ENCODE measurements around the gene SMOC2.

Gene SMOC2

DNA sequence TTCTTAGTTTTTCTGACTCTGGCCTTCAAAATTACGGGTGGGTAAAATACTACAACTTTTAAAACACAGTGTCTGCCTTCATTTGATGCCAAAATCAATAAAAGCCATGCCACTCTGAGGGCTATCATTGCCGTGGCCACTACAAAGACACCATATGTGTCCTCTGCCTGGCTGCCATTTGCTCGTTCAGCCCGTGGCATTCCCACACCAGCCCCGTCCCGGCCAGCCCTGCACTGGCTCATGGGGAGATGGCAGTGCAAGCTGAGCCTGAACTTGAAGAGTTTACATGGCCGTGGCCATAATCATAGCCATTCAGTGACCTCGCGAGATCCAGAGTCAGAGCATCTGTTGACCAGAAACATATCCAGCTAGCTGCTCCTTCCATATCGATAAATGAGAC is 79.2 kb downstream of the SMOC2 start:
- H3K4me3 Mint-ChIP-seq = no peak overlapping the region
- H3K9me3 Mint-ChIP-seq = no peaks in the 10 kb centered on the region
- H3K4me1 Mint-ChIP-seq (ENCODE audit: low read depth) = no peaks in the 10 kb centered on the region
- no peaks in the 10 kb centered on the region for H3K36me3 Mint-ChIP-seq (ENCODE audit: low read depth)
- H3K27ac Mint-ChIP-seq = no peak overlapping the region
- DNase-seq = no peak
- peaks cover 3% of the 10 kb centered on the region for H3K27me3 Mint-ChIP-seq

DNA sequence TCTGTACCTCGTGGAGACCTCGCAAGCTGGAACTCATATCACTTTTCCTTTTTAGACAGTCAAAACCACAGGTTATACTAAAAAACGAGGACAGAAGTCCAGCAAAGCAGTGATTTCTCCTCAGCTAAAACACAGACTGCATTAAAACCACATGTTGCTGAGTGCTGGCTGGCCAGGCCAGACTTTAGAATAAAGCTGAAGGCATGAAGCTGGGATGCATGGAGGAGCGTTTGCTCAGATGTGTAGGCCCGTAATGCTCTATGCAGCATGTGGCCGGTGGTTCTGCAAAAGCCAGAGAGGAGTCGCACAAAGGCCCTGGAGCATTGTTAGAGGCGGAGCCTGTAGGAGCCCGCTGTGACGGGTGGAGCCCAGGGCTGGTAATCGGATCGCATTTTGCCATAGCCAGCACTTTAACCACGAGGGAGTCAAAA is 83.6 kb downstream of the SMOC2 start:
- Mint-ChIP-seq H3K9me3 (no peaks in the 10 kb centered on the region), H3K36me3 (ENCODE audit: low read depth) (no peaks in the 10 kb centered on the region), H3K4me1 (ENCODE audit: low read depth) (no peaks in the 10 kb centered on the region), H3K27ac (no peak overlapping the region), H3K27me3 (peaks cover 3% of the 10 kb centered on the region), H3K4me3 (no peak overlapping the region)
- no peak for DNase-seq

DNA sequence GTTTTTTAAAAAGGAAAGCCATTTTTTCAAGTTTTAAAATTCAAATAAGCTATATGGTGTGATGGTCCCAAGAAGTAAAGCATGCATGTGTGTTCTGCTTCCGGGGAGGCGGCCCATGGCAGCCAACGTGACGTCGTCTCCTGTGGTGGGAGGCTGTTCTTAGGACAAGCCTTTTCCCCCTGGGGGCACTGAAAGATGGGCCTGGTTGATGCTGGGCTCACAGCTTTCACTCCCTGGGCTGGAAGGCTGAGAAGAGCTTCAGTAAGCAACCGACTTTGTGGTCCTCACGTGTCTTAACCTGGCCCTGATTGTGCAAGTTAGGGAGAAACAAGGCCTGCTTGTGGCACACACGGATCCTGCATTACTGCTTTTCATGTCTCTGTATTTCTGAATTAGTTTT is 84.1 kb downstream of the SMOC2 start:
- Mint-ChIP-seq H3K36me3 (ENCODE audit: low read depth) (no peaks in the 10 kb centered on the region), H3K27me3 (peaks cover 3% of the 10 kb centered on the region), H3K4me3 (no peak overlapping the region), H3K27ac (no peak overlapping the region), H3K9me3 (no peaks in the 10 kb centered on the region), H3K4me1 (ENCODE audit: low read depth) (no peaks in the 10 kb centered on the region)
- DNase-seq = no peak

DNA sequence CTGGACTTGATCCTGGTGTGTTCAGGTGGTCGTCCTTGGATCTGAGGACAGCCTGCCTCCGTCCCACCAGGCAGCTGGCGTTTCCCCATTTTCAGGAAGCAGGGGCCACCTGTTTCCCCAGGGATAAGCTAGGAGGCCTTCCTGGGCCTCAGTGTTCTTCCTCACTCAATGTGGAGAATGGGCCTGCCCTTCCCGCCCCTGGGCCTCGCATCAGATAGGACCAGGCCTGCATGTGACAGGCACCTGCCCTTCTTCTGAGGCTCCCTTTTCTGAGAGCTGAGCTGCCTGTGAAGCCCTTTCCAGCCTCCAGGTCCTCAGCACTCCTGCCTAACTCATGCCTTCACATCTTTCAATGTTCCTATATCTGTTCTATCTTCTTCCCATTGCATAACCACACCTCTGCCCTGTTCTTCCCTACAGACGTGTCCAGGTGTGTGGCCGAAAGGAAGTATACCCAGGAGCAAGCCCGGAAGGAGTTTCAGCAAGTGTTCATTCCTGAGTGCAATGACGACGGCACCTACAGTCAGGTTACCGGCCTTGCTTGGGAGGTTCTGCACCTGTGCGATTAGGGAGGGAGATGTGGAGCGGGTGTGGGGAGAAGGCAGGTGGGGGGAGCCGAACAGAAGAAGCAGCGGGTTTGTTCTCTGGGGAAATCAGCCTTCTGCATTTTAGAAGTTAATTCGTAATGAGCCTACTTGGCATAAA is 85.1 kb downstream of the SMOC2 start:
- Mint-ChIP-seq H3K27ac (no peak overlapping the region), H3K27me3 (peaks cover 3% of the 10 kb centered on the region), H3K4me3 (no peak overlapping the region), H3K4me1 (ENCODE audit: low read depth) (no peaks in the 10 kb centered on the region), H3K9me3 (no peaks in the 10 kb centered on the region), H3K36me3 (ENCODE audit: low read depth) (no peaks in the 10 kb centered on the region)
- DNase-seq = no peak

DNA sequence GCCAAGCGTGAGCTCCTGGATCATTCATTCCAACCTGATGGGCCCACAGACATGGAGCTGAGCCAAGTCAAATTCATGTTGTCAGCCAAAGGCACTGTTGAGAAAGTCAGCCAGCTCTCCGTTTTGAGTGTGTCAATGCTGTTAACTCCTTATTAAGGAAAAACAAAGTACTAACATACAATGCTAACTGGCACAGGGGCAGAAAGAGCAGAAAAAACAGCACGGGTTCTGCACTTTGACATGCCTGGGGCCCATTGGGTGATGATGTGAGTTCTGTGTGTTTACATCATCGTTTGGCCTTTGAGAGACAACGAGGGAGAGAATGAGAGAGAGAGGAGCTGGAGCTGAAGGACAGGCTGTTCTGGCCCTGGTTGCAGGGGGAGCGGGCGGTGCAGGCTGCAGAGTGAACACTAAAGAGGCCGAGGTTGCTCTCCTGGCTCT is 85.9 kb downstream of the SMOC2 start:
- no peak overlapping the region for H3K4me3 Mint-ChIP-seq
- H3K9me3 Mint-ChIP-seq = no peaks in the 10 kb centered on the region
- no peak overlapping the region for H3K27ac Mint-ChIP-seq
- peaks cover 3% of the 10 kb centered on the region for H3K27me3 Mint-ChIP-seq
- no peak for DNase-seq
- no peaks in the 10 kb centered on the region for H3K4me1 Mint-ChIP-seq (ENCODE audit: low read depth)
- no peaks in the 10 kb centered on the region for H3K36me3 Mint-ChIP-seq (ENCODE audit: low read depth)

DNA sequence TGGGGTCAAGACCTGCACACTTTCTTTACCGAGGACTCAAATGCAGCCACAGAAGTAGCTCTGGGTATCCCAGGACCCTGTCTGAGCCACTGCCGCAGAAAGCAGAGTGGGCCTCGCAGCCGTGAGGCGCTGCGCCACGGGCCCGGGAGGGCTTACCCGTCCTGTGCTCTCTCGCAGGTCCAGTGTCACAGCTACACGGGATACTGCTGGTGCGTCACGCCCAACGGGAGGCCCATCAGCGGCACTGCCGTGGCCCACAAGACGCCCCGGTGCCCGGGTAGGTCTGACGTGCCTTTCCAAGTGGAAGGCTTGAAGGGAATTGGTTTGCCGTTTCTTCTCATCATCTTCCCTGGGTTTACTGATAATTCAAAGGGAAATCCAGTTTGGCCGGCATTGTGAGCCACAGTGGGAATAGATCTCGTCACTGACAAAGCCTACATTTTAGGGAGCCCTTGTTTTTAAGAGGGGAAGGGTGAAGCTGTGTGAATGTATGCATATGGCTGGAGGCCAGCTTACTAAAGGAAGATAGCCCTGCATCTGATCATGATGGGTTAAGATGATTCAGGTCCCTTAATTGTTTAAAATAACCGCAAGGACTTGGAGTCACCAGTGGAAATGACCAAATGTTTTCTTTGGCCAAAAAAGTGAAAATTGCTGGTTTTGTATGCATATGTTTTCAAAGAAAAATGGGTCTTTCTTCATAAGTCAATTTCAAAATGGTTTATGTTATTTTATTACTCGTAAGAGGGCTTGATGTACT is 86.6 kb downstream of the SMOC2 start:
- H3K27ac Mint-ChIP-seq = no peak overlapping the region
- H3K4me3 Mint-ChIP-seq = no peak overlapping the region
- no peaks in the 10 kb centered on the region for H3K36me3 Mint-ChIP-seq (ENCODE audit: low read depth)
- H3K4me1 Mint-ChIP-seq (ENCODE audit: low read depth) = no peaks in the 10 kb centered on the region
- peaks cover 2% of the 10 kb centered on the region for H3K27me3 Mint-ChIP-seq
- DNase-seq = no peak
- H3K9me3 Mint-ChIP-seq = no peaks in the 10 kb centered on the region

DNA sequence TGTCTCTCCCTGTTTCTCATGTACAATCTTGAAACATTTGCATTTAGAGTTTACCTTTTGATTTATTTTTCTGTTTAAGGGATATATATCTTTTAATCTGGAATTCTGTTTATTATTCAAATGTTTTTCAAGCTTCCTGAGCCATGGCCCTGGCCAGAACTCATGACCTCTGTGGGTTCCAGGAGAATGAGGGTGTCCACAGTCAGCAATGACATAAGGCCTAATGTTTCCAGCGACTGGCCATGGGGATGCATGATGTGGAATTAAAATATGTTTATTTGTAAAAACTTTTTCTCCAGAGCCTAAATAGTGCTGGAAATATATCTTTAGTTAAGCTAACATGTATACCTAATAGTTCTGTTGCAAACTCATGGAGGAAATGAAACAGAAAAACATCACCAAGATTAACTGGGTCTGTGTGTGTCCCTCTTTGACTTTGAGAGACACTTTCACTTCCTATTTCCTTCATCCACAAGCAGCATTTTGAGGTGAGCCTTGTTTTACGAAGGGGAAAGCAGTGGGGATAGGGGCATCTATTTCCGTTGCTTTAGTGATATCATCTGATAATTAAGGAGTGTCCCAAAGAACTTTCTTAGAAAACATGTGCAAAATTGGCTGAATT is 87.6 kb downstream of the SMOC2 start:
- H3K4me1 Mint-ChIP-seq (ENCODE audit: low read depth) = no peaks in the 10 kb centered on the region
- H3K27ac Mint-ChIP-seq = no peak overlapping the region
- no peak for DNase-seq
- H3K4me3 Mint-ChIP-seq = no peak overlapping the region
- no peaks in the 10 kb centered on the region for H3K27me3 Mint-ChIP-seq
- H3K9me3 Mint-ChIP-seq = no peaks in the 10 kb centered on the region
- H3K36me3 Mint-ChIP-seq (ENCODE audit: low read depth) = no peaks in the 10 kb centered on the region

DNA sequence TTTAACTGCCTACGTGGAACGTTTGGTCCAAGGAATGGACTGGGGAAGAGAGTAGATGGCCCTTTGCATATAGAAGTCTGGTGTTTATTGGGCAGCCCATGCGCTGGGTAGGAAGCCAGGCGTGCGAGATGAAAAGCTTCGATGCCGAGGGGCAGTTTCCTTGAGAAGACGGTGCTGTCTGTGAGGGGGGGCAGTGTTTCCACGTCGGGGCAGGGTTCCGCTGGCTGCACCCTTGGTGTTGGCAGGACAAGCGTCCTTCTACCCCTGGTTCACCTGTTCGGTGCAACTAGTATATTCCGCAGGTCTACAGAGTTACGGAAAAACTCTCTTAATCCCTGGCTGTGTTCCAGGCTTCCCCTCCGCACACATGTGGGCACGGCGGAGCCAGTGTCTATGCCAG is 88.2 kb downstream of the SMOC2 start:
- H3K27ac Mint-ChIP-seq = no peak overlapping the region
- H3K36me3 Mint-ChIP-seq (ENCODE audit: low read depth) = no peaks in the 10 kb centered on the region
- H3K27me3 Mint-ChIP-seq = no peaks in the 10 kb centered on the region
- H3K4me3 Mint-ChIP-seq = no peak overlapping the region
- H3K4me1 Mint-ChIP-seq (ENCODE audit: low read depth) = no peaks in the 10 kb centered on the region
- H3K9me3 Mint-ChIP-seq = no peaks in the 10 kb centered on the region
- DNase-seq = no peak

DNA sequence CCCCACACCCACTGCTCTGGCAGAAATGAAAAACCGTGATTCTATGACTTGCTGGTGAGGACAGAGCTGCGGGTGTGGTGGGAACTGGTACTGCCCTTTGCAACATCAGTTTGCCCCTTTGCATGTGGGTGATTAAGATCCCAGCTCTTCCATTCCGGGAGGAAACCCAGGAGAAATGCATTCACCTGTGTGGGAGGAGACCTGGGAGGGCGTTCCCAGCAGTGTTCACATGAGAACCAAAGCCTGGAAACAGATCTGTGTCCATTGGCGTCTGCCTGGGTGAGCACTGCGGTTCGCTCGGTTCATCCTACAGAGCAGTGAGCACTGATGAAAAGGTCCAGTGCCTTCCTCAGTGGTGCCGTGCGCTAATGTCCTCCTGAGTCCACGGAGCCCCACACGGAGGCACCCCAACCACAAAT is 89.7 kb downstream of the SMOC2 start:
- Mint-ChIP-seq H3K9me3 (no peaks in the 10 kb centered on the region), H3K4me3 (no peak overlapping the region), H3K27ac (no peak overlapping the region), H3K27me3 (no peaks in the 10 kb centered on the region), H3K4me1 (ENCODE audit: low read depth) (no peaks in the 10 kb centered on the region), H3K36me3 (ENCODE audit: low read depth) (no peaks in the 10 kb centered on the region)
- no peak for DNase-seq

DNA sequence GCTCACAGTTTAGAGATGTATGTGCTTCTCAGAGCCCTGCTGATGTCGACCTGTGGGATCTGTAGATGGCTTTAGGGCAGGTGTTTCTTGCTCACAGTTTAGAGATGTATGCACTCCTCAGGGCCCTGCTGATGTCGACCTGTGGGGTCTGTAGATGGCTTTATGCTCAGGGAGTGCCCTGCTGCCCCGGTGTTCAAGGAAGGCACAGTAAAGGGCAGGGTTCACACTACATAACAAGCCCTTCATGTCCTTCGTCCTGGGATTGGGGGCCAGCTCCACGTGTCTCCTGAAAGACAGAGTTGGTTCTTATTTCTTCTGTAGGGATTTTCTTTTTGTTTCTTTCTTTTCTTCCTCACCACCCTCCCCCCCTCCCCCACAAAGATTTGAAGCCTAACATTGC is 91.1 kb downstream of the SMOC2 start:
- no peak for DNase-seq
- Mint-ChIP-seq H3K27ac (no peak overlapping the region), H3K36me3 (ENCODE audit: low read depth) (no peaks in the 10 kb centered on the region), H3K4me1 (ENCODE audit: low read depth) (no peaks in the 10 kb centered on the region), H3K4me3 (no peak overlapping the region), H3K27me3 (no peaks in the 10 kb centered on the region), H3K9me3 (no peaks in the 10 kb centered on the region)

DNA sequence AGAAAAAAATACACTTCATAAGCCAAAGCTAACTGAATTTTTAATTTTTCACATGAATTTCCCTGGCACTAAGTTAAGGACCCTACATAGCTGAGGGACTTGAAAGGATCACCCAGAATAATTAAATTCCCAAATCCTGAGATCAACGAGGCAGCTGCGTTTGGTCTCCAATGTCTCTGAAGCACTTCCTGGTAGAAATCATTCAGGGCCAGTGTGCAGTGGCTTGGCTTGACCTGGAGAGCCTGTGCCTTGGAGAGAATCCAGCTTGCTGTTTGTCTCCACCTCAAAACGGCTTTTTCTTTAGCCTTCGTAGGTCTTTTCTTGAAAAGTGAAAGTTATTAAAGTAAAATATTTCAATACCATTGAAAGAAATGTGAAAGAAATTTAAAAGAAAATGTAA is 92.4 kb downstream of the SMOC2 start:
- Mint-ChIP-seq H3K9me3 (no peaks in the 10 kb centered on the region), H3K4me3 (no peak overlapping the region), H3K27me3 (no peaks in the 10 kb centered on the region), H3K4me1 (ENCODE audit: low read depth) (no peaks in the 10 kb centered on the region), H3K36me3 (ENCODE audit: low read depth) (no peaks in the 10 kb centered on the region), H3K27ac (no peak overlapping the region)
- DNase-seq = no peak

DNA sequence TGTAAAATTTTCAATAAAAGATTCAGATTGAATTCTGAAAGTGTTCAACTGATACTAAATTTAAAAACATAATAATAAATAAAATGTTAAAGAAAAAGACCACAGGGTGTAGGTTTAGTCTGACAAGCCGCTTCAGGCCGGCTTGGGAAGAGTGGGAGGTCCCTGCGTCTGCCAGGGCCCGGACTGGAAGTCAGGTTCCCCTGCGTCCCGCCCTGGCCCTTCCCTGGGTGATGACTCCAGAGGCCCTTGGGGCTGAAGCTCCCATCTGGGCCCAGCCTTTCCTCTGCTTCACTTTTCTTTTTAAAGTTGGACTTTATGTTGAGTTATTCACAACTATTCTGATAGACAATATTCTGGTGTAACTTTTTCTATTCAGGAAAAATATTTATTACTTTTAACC is 93.3 kb downstream of the SMOC2 start:
- no peak for DNase-seq
- no peak overlapping the region for H3K4me3 Mint-ChIP-seq
- no peaks in the 10 kb centered on the region for H3K36me3 Mint-ChIP-seq (ENCODE audit: low read depth)
- peaks cover under 1% of the 10 kb centered on the region for H3K27me3 Mint-ChIP-seq
- H3K27ac Mint-ChIP-seq = no peak overlapping the region
- no peaks in the 10 kb centered on the region for H3K4me1 Mint-ChIP-seq (ENCODE audit: low read depth)
- no peaks in the 10 kb centered on the region for H3K9me3 Mint-ChIP-seq

DNA sequence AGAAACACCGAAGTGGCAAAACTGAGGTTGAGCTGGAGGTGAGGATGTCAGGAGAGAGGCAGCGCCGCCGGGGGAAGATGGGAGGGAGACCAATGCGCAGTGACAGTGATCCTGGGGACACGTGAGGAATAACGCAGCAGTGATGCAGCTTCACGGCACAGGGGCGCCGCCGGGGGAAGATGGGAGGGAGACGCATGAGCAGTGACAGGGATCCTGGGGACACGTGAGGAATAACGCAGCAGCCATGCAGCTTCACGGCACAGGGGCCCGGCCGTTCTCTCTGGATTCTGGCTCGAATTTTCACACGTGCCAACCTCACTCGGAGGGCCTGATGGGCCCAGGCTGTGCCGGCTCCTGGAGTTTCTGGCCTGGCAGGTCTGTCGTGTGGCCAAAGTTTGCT is 94.7 kb downstream of the SMOC2 start:
- peaks cover 14% of the 10 kb centered on the region for H3K27me3 Mint-ChIP-seq
- no peaks in the 10 kb centered on the region for H3K36me3 Mint-ChIP-seq (ENCODE audit: low read depth)
- H3K27ac Mint-ChIP-seq = no peak overlapping the region
- no peak for DNase-seq
- no peaks in the 10 kb centered on the region for H3K4me1 Mint-ChIP-seq (ENCODE audit: low read depth)
- H3K9me3 Mint-ChIP-seq = no peaks in the 10 kb centered on the region
- no peak overlapping the region for H3K4me3 Mint-ChIP-seq

DNA sequence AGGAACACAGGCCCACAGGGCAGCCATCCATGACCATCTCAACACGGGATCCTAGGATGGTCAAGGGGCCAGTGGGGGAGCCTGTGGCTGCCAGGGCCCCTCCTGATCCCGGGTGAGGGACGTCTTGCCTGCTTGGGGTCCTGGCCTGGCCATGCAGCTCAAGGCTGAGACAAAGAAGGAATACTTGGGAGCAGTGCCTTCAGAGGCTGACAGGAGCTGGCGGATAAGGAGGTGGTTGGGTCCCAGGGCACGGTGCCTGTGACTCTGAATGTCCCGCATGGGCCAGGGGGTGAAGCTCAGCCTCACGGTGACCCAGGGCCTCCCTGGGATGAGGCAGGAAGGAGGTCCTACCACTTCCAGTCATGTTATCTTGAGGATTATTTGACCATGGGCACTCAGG is 95.2 kb downstream of the SMOC2 start:
- no peak overlapping the region for H3K4me3 Mint-ChIP-seq
- no peak overlapping the region for H3K27ac Mint-ChIP-seq
- no peak for DNase-seq
- H3K9me3 Mint-ChIP-seq = no peaks in the 10 kb centered on the region
- H3K27me3 Mint-ChIP-seq = peaks cover 18% of the 10 kb centered on the region
- no peaks in the 10 kb centered on the region for H3K36me3 Mint-ChIP-seq (ENCODE audit: low read depth)
- H3K4me1 Mint-ChIP-seq (ENCODE audit: low read depth) = no peaks in the 10 kb centered on the region
